HG03135 (cell line): ENCODE data around the gene NT5DC2.

Experiments used
- ATAC-seq: cut with Tn5 transposase; IDR thresholded peaks from one replicate; pipeline ENCODE4 v1.9.1; 2021; ENCODE audit warnings: mild to moderate bottlenecking, moderate library complexity; ENCODE audit not compliant: unreplicated experiment

Gene NT5DC2

GRCh38 chr3:52490035-52490938 is 43.4 kb downstream of the NT5DC2 start:
- ATAC-seq, result no peak

- ATAC-seq, result no peak
These were observed 44.2 kb downstream of the NT5DC2 start for GRCh38 chr3:52489453-52489852.

- ATAC-seq, result no peak
These were observed 44.9 kb downstream of the NT5DC2 start for GRCh38 chr3:52488746-52489145.

- no peak for ATAC-seq
These were observed 45.6 kb downstream of the NT5DC2 start for GRCh38 chr3:52487788-52488691.

- ATAC-seq, result no peak
These were observed 46.4 kb downstream of the NT5DC2 start for GRCh38 chr3:52487050-52487787.

GRCh38 chr3:52484680-52485461 is 48.8 kb downstream of the NT5DC2 start:
- ATAC-seq, result no peak

GRCh38 chr3:52483577-52484381 is 49.9 kb downstream of the NT5DC2 start:
- no peak for ATAC-seq

GRCh38 chr3:52483081-52483480 is 50.6 kb downstream of the NT5DC2 start:
- ATAC-seq, result no peak

GRCh38 chr3:52481819-52482521 is 51.7 kb downstream of the NT5DC2 start:
- ATAC-seq, result no peak

GRCh38 chr3:52480768-52481715 is 52.6 kb downstream of the NT5DC2 start:
- no peak for ATAC-seq

- no peak for ATAC-seq
These were observed 53.6 kb downstream of the NT5DC2 start for GRCh38 chr3:52479877-52480575.

GRCh38 chr3:52479037-52479876 is 54.4 kb downstream of the NT5DC2 start:
- no peak for ATAC-seq

- no peak for ATAC-seq
These were observed 55.9 kb downstream of the NT5DC2 start for GRCh38 chr3:52477796-52478095.

GRCh38 chr3:52477076-52477795 is 56.4 kb downstream of the NT5DC2 start:
- ATAC-seq, result no peak
